HS-27A (cell line): ENCODE measurements around the gene CARD9.

ENCODE experiments used
- DNase-seq: peaks from one replicate; pipeline ENCODE4 v3.0.0-alpha.2; 2012; ENCODE audit warnings: low read depth, missing footprints

CARD9 gene

GRCh38 chr9:136335296-136336155, 37.9 kb downstream of the CARD9 start:
- DNase-seq, result no peak

- no peak for DNase-seq
These were observed 38.9 kb downstream of the CARD9 start for GRCh38 chr9:136334541-136334940.

GRCh38 chr9:136333486-136333885, 40.0 kb downstream of the CARD9 start:
- DNase-seq, result no peak

- no peak for DNase-seq
These were observed 40.4 kb downstream of the CARD9 start for GRCh38 chr9:136333045-136333444.

- DNase-seq, result no peak
These were observed 40.9 kb downstream of the CARD9 start for GRCh38 chr9:136332482-136332983.

GRCh38 chr9:136331556-136332481, 41.6 kb downstream of the CARD9 start:
- no peak for DNase-seq

GRCh38 chr9:136331030-136331429, 42.4 kb downstream of the CARD9 start:
- no peak for DNase-seq

- DNase-seq, result no peak
These were observed 43.0 kb downstream of the CARD9 start for GRCh38 chr9:136330406-136330990.

- DNase-seq, result no peak
These were observed 43.6 kb downstream of the CARD9 start for GRCh38 chr9:136329636-136330405.

- no peak for DNase-seq
These were observed 44.2 kb downstream of the CARD9 start for GRCh38 chr9:136329211-136329627.

GRCh38 chr9:136328622-136329041, 44.8 kb downstream of the CARD9 start:
- DNase-seq, result no peak

GRCh38 chr9:136328011-136328621, 45.4 kb downstream of the CARD9 start:
- no peak for DNase-seq

GRCh38 chr9:136327304-136327974, 46.0 kb downstream of the CARD9 start, which contains the start of gene GPSM1:
TSS of gene GPSM1 (plus strand) at chr9:136327539. CDS start at chr9:136327696, 157 bp downstream.
- no peak for DNase-seq

GRCh38 chr9:136326761-136327303, 46.6 kb downstream of the CARD9 start:
- DNase-seq, result no peak

- no peak for DNase-seq
These were observed 47.3 kb downstream of the CARD9 start for GRCh38 chr9:136326061-136326760.

GRCh38 chr9:136325358-136325757, 48.1 kb downstream of the CARD9 start:
- no peak for DNase-seq

GRCh38 chr9:136324501-136325300, 48.8 kb downstream of the CARD9 start:
- no peak for DNase-seq

- no peak for DNase-seq
These were observed 50.1 kb downstream of the CARD9 start for GRCh38 chr9:136323371-136323789.
